B cell (primary cell): ENCODE results near the gene EPB41L2.

ENCODE experiments used
- EZH2 ChIP-seq: IDR thresholded peaks from 2 replicates; pipeline ENCODE4 v1.6.1; 2012; ENCODE audit warnings: borderline replicate concordance, low read depth, mild to moderate bottlenecking, moderate library complexity, low read length; ENCODE audit not compliant: insufficient read depth, poor library complexity, severe bottlenecking
- TF ChIP-seq, protein P1 (sequence below): fragments of 200-600 bp; IDR thresholded peaks from one replicate; pipeline ENCODE4 v1.8.0; 2022; ENCODE audit warnings: antibody characterized with exemption, mild to moderate bottlenecking

DNA sequence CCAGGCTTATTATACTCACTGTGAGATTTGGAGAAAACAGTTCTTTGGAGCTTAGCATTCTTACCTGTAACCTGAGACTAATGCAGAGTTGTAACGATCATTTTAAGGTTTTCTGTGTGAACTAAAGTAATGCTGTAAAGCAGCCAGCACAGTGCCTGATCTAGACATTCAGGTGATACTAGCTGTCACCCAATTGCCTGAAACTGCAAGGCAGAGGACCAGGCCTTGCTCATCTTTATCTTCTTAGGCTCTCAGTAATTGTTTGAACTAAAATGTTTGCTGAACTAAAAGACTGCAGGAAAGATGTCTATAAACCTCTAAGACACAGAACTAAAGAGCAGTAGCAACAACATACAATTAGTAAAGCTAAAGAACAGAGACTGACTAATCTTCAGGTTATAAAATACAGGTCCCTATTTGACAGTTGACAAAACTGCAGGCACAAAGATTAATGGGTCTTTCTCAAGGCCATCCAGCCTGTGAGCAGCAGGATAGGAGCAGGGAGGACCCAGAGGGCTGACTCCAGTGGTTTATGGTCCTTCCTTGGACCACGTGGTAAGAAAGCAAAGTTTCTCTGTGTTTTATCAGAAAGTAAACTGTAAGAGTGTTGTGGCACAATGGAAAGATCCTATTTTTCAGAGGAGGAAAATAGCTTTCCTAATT lies 204.4 kb downstream of the EPB41L2 start:
- TF ChIP-seq, protein P1, sequence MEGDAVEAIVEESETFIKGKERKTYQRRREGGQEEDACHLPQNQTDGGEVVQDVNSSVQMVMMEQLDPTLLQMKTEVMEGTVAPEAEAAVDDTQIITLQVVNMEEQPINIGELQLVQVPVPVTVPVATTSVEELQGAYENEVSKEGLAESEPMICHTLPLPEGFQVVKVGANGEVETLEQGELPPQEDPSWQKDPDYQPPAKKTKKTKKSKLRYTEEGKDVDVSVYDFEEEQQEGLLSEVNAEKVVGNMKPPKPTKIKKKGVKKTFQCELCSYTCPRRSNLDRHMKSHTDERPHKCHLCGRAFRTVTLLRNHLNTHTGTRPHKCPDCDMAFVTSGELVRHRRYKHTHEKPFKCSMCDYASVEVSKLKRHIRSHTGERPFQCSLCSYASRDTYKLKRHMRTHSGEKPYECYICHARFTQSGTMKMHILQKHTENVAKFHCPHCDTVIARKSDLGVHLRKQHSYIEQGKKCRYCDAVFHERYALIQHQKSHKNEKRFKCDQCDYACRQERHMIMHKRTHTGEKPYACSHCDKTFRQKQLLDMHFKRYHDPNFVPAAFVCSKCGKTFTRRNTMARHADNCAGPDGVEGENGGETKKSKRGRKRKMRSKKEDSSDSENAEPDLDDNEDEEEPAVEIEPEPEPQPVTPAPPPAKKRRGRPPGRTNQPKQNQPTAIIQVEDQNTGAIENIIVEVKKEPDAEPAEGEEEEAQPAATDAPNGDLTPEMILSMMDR: no peak
- no peak for TF ChIP-seq EZH2
